ENCODE measurements around the gene LGALS7. TPM values are rescaled to one million over a fixed set of nuclear protein-coding genes. Genes with fewer than 3 reads are reported as not detected.

The LGALS7 gene
- total and polyA plus RNA-seq, 2 of the 13 experiments (the other 11 are each of a cell fraction or from before 2014, with no cell fraction given): 0.73 TPM; not detected in 1

- TF ChIP-seq TP53 (CRISPR knock-in tag; conservative IDR thresholded peaks at IDR 0.05): no peak
- TF ChIP-seq NFYC (CRISPR knock-in tag; IDR thresholded peaks at IDR 0.05): peak; percentile 44; the same call in 1 of the 2 replicates
- TF ChIP-seq HNRNPL (IDR thresholded peaks at IDR 0.05; ENCODE audit: low read depth, low read length): no peak
- no peak for TF ChIP-seq ZBTB7B (CRISPR knock-in tag; IDR thresholded peaks at IDR 0.05)
- no peak for TF ChIP-seq MTA1 (CRISPR knock-in tag; IDR thresholded peaks at IDR 0.05; ENCODE audit: borderline replicate concordance)
- 0 out of 2 replicates have a peak, but pooled peaks have one; percentile 18 for TF ChIP-seq THAP11 (CRISPR knock-in tag; IDR thresholded peaks at IDR 0.05)
- no peak for TF ChIP-seq ZZZ3 (CRISPR knock-in tag; IDR thresholded peaks at IDR 0.05; ENCODE audit: borderline replicate concordance)
- TF ChIP-seq, protein P1, sequence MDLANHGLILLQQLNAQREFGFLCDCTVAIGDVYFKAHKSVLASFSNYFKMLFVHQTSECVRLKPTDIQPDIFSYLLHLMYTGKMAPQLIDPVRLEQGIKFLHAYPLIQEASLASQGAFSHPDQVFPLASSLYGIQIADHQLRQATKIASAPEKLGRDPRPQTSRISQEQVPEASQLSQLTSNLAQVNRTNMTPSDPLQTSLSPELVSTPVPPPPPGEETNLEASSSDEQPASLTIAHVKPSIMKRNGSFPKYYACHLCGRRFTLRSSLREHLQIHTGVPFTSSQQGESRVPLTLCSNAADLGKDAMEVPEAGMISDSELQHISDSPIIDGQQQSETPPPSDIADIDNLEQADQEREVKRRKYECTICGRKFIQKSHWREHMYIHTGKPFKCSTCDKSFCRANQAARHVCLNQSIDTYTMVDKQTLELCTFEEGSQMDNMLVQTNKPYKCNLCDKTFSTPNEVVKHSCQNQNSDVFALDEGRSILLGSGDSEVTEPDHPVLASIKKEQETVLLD (CRISPR knock-in tag; IDR thresholded peaks at IDR 0.05; ENCODE audit: low read depth): no peak
- peak; percentile 28; the same call in 1 of the 2 replicates for TF ChIP-seq SAP130 (CRISPR knock-in tag; IDR thresholded peaks at IDR 0.05; ENCODE audit: low read depth)
- TF ChIP-seq ZNF674 (CRISPR knock-in tag; IDR thresholded peaks at IDR 0.05; ENCODE audit: low read depth): no peak
- TF ChIP-seq, protein P2, sequence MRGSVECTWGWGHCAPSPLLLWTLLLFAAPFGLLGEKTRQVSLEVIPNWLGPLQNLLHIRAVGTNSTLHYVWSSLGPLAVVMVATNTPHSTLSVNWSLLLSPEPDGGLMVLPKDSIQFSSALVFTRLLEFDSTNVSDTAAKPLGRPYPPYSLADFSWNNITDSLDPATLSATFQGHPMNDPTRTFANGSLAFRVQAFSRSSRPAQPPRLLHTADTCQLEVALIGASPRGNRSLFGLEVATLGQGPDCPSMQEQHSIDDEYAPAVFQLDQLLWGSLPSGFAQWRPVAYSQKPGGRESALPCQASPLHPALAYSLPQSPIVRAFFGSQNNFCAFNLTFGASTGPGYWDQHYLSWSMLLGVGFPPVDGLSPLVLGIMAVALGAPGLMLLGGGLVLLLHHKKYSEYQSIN (CRISPR knock-in tag; IDR thresholded peaks at IDR 0.05; ENCODE audit: borderline replicate concordance): no peak
- TF ChIP-seq HNF4A (CRISPR knock-in tag; IDR thresholded peaks at IDR 0.05): no peak
- TF ChIP-seq, protein P3, sequence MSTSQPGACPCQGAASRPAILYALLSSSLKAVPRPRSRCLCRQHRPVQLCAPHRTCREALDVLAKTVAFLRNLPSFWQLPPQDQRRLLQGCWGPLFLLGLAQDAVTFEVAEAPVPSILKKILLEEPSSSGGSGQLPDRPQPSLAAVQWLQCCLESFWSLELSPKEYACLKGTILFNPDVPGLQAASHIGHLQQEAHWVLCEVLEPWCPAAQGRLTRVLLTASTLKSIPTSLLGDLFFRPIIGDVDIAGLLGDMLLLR (CRISPR knock-in tag; IDR thresholded peaks at IDR 0.05): no peak
- no peak for TF ChIP-seq ZBTB10 (CRISPR knock-in tag; IDR thresholded peaks at IDR 0.05; ENCODE audit: borderline replicate concordance)
- TF ChIP-seq CREBL2 (CRISPR knock-in tag; IDR thresholded peaks at IDR 0.05; ENCODE audit: borderline replicate concordance): no peak
- no peak for TF ChIP-seq WIZ (CRISPR knock-in tag; IDR thresholded peaks at IDR 0.05)
- no peak for TF ChIP-seq ZMAT5 (CRISPR knock-in tag; IDR thresholded peaks at IDR 0.05; ENCODE audit: borderline replicate concordance, low read depth)
- TF ChIP-seq ZNF547 (CRISPR knock-in tag; IDR thresholded peaks at IDR 0.05): no peak
- peak; percentile 80 for TF ChIP-seq ZMYM3 (CRISPR knock-in tag; IDR thresholded peaks at IDR 0.05)
- no peak for TF ChIP-seq ZSCAN29 (CRISPR knock-in tag; conservative IDR thresholded peaks at IDR 0.05)
- TF ChIP-seq FOXK1 (CRISPR knock-in tag; IDR thresholded peaks at IDR 0.05; ENCODE audit: borderline replicate concordance, low read depth): no peak
- 0 out of 2 replicates have a peak, but pooled peaks have one; percentile 16 for TF ChIP-seq TBX2 (CRISPR knock-in tag; IDR thresholded peaks at IDR 0.05; ENCODE audit: borderline replicate concordance)
Observed at GRCh38 chr19:38784224-38784623, 10.9 kb upstream of the LGALS7 start (continued).

All from HepG2 (cell line).